CD8-positive, alpha-beta memory T cell (primary cell): Measurements from ENCODE around the gene SLC22A1. TPM values are rescaled to one million over a fixed set of nuclear protein-coding genes. Genes with fewer than 3 reads are reported as not detected.

Experiments
- CTCF ChIA-PET: fragments of 350-600 bp; sonication (Branson Sonifier 250); formaldehyde crosslinking; loops from one replicate; lab custom pipeline; 2021; ENCODE audit warnings: antibody characterized with exemption; lab: Charles Lee
- POLR2A ChIA-PET: fragments of 350-600 bp; sonication (Branson Sonifier 250); formaldehyde crosslinking; loops from one replicate; lab custom pipeline; 2021; ENCODE audit warnings: antibody characterized with exemption; lab: Charles Lee
- DNase-seq, 5 donors: peaks; one replicate each; pipeline versions ENCODE4 v3.0.0 to v3.0.0-alpha.2; 2020 to 2022; ENCODE audit warnings: mixed read lengths in 1 of 5
- H3K27ac ChIP-seq: one replicate; pipeline ENCODE4 v1.7.0; 2013; ENCODE audit warnings: low read depth, mild to moderate bottlenecking, low read length, moderate library complexity
- H3K27me3 ChIP-seq: 2 replicates; pipeline ENCODE4 v1.7.0; 2013; ENCODE audit warnings: low read length, mild to moderate bottlenecking; ENCODE audit not compliant: insufficient read depth, poor library complexity, severe bottlenecking
- H3K36me3 ChIP-seq: 2 replicates; pipeline ENCODE4 v1.7.0; 2013; ENCODE audit warnings: mild to moderate bottlenecking, low read length, moderate library complexity; ENCODE audit not compliant: insufficient read depth
- H3K4me1 ChIP-seq: 2 replicates; pipeline ENCODE4 v1.7.0; 2013; ENCODE audit warnings: mild to moderate bottlenecking, low read length, moderate library complexity; ENCODE audit not compliant: insufficient read depth
- H3K4me3 ChIP-seq: 2 replicates; pipeline ENCODE4 v1.7.0; 2013; ENCODE audit warnings: mild to moderate bottlenecking, low read length
- H3K9me3 ChIP-seq: 2 replicates; pipeline ENCODE4 v1.7.0; 2013; ENCODE audit warnings: mild to moderate bottlenecking, low read length
- H3K27ac Mint-ChIP-seq, 8 donors: one replicate each; pipeline ENCODE4 v1.8.0; 2020 to 2021; ENCODE audit warnings: mixed read lengths in 8 of 8, mild to moderate bottlenecking in 6 of 8, inconsistent platforms in 3 of 8, moderate library complexity in 3 of 8
- H3K27me3 Mint-ChIP-seq, 2 donors: one replicate each; pipeline ENCODE4 v1.8.0; 2020 to 2021; ENCODE audit warnings: mixed read lengths in 2 of 2, mild to moderate bottlenecking in 1 of 2, moderate library complexity in 1 of 2
- H3K36me3 Mint-ChIP-seq, 3 donors: one replicate each; pipeline ENCODE4 v1.8.0; 2020 to 2021; ENCODE audit warnings: mixed read lengths in 3 of 3, inconsistent platforms in 1 of 3, mild to moderate bottlenecking in 1 of 3
- H3K4me1 Mint-ChIP-seq, 3 donors: one replicate each; pipeline ENCODE4 v1.8.0; 2020 to 2021; ENCODE audit warnings: mixed read lengths in 3 of 3, inconsistent platforms in 1 of 3, mild to moderate bottlenecking in 1 of 3
- H3K4me3 Mint-ChIP-seq, 7 donors: one replicate each; pipeline ENCODE4 v1.8.0; 2020 to 2021; ENCODE audit warnings: mixed read lengths in 7 of 7, mild to moderate bottlenecking in 6 of 7, moderate library complexity in 4 of 7, inconsistent platforms in 2 of 7
- H3K9me3 Mint-ChIP-seq, 5 donors: one replicate each; pipeline ENCODE4 v1.8.0; 2020 to 2022; ENCODE audit warnings: mixed read lengths in 5 of 5, mild to moderate bottlenecking in 3 of 5, moderate library complexity in 2 of 5, inconsistent platforms in 1 of 5
- polyA plus RNA-seq: library from polyadenylated mRNA; unstranded; fragments of 300-500 nt; fragmentation: Illumina TruSeq; gene quantifications from one replicate; pipeline ENCODE4 v1.2.3, GENCODE V29; 2021
- total RNA-seq, 2 experiments: library from RNA; stranded (reverse); gene quantifications; one replicate each; pipeline ENCODE4 v1.2.3, GENCODE V29; 2021

The SLC22A1 gene
- total and polyA plus RNA-seq, 3 experiments from 2014 or later: 0.13 to 0.49 (median 0.22) TPM

DNA sequence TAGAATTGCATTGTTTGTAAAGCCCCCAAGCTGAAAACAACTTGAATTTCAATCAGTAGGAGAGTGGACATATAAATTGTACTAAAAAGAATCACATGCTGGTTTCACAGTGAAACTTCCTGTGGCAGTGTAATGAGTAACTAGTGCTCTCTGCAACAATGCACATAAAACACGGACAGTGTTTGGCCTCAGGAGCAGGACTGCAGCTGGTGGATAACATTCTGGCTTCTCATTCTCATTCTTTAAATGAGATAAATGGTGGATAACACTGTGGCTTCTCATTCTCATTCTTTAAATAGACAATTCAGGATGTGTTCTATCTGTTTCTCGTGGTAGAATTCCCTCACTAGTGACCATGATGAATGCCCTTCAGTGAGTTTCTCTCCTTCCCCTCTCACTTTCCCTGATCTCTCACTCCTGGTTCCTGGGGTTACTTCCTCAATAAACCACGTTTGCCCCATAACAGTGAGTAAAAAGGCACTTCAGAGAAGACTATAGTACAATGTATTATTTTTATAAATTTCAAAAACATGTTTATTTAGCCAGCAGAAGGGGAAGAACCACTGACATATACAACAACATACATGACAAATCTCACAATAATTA lies 77.1 kb downstream of the SLC22A1 start:
- ChIA-PET POLR2A (no interaction called here), CTCF (no interaction called here)
- DNase-seq: no peak
- Mint-ChIP-seq H3K4me1 (no peaks in the 10 kb centered on the region), H3K27ac (no peak overlapping the region), H3K9me3 (peaks cover 13 to 35% (median 27%) of the 10 kb centered on the region in 5 donors), H3K27me3 (peaks cover 12 to 15% of the 10 kb centered on the region in 2 donors), H3K4me3 (no peak overlapping the region), H3K36me3 (peaks cover 0 to 10% (median 0%) of the 10 kb centered on the region in 3 donors)
- H3K27ac ChIP-seq: no peak overlapping the region
- H3K4me3 ChIP-seq: no peak overlapping the region
- H3K27me3 ChIP-seq: no peaks in the 10 kb centered on the region
- no peaks in the 10 kb centered on the region for H3K36me3 ChIP-seq
- no peaks in the 10 kb centered on the region for H3K4me1 ChIP-seq
- no peaks in the 10 kb centered on the region for H3K9me3 ChIP-seq

DNA sequence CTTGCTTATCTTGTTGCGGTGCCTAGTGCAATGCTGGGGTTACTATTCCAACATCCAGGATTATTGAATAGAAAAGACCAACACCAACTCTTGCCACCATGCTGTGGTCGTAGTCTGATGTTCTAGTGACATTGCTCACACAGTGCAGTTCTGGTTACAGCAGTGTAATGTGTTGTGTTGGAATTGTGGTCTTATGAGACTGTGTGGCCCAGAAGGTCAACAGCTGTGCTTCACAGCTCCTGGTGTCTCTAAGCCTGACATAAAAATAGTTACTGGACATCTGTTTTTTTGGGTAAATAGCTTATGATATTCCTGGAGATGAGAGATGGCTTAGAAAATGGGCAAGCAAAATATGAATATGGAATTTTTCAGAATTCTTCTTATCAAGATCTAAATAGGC lies 79.4 kb downstream of the SLC22A1 start:
- H3K27ac ChIP-seq: no peak overlapping the region
- Mint-ChIP-seq H3K36me3 (no peaks in the 10 kb centered on the region), H3K4me3 (no peak overlapping the region), H3K4me1 (no peaks in the 10 kb centered on the region), H3K27me3 (peaks cover 9 to 16% of the 10 kb centered on the region in 2 donors), H3K9me3 (peaks cover 0 to 15% (median 7%) of the 10 kb centered on the region in 5 donors), H3K27ac (no peak overlapping the region)
- no peaks in the 10 kb centered on the region for H3K27me3 ChIP-seq
- no peak overlapping the region for H3K4me3 ChIP-seq
- no peak for DNase-seq
- CTCF ChIA-PET: no interaction called here
- POLR2A ChIA-PET: no interaction called here
- H3K4me1 ChIP-seq: no peaks in the 10 kb centered on the region
- no peaks in the 10 kb centered on the region for H3K36me3 ChIP-seq
- no peaks in the 10 kb centered on the region for H3K9me3 ChIP-seq

DNA sequence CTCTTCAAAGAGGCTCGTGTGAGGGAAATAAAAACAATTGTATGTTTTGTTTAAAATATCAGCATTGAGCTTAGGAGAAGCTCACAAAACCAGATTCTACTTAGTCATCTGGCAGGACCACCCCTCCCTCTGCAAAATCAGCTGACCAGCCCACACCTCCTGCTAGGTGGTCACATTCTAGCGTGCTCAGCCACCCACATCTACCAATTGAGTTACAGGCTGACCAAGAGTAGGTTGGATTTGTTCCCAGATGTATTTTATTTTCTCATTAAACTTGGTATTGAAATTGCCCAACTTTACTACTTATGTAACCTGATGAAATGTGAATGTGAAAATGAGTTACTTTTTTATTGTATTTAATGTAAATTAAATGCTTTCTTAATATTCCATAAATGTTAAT lies 80.8 kb downstream of the SLC22A1 start:
- peaks cover 0 to 6% (median 0%) of the 10 kb centered on the region in 3 donors for H3K36me3 Mint-ChIP-seq
- H3K27ac ChIP-seq: no peak overlapping the region

DNA sequence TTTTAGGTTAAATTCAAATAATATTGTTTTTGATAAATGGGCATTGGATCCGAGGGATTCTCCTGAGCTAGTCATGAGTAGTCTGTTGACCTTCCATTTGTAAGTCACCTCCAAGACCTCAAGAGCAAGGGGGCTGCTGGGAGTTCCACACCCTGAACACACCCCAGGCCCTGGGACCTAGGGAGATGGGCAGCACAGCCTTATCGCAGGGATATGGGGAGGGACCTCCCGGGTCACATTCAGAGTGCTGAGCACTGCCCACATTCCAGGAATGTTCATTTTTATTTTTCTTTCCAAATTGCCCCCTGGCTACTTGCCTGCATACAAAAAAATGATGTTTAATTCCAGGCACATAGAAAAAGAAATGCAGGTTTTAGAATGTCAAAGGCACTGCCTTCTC lies 81.5 kb downstream of the SLC22A1 start:
- Histone ChIP-seq H3K27ac (no peak overlapping the region), H3K4me1 (no peaks in the 10 kb centered on the region), H3K9me3 (no peaks in the 10 kb centered on the region), H3K27me3 (no peaks in the 10 kb centered on the region), H3K4me3 (no peak overlapping the region), H3K36me3 (no peaks in the 10 kb centered on the region)
- Mint-ChIP-seq H3K4me3 (no peak overlapping the region), H3K36me3 (peaks cover 0 to 10% (median 0%) of the 10 kb centered on the region in 3 donors), H3K27me3 (peaks cover 5 to 25% of the 10 kb centered on the region in 2 donors), H3K9me3 (peaks cover 4 to 10% (median 6%) of the 10 kb centered on the region in 5 donors), H3K4me1 (no peaks in the 10 kb centered on the region), H3K27ac (no peak overlapping the region)
- no peak for DNase-seq
- POLR2A ChIA-PET: no interaction called here
- CTCF ChIA-PET: no interaction called here

More for the DNA sequence above, 80.8 kb downstream of the SLC22A1 start:
- H3K27me3 Mint-ChIP-seq: peaks cover 6 to 21% of the 10 kb centered on the region in 2 donors
- H3K36me3 ChIP-seq: no peaks in the 10 kb centered on the region
- no peaks in the 10 kb centered on the region for H3K9me3 ChIP-seq
- peaks cover 0 to 9% (median 2%) of the 10 kb centered on the region in 5 donors for H3K9me3 Mint-ChIP-seq
- DNase-seq: no peak
- CTCF ChIA-PET: no interaction called here
- POLR2A ChIA-PET: no interaction called here
- no peaks in the 10 kb centered on the region for H3K27me3 ChIP-seq
- H3K4me3 ChIP-seq: no peak overlapping the region
- no peaks in the 10 kb centered on the region for H3K4me1 ChIP-seq
- no peak overlapping the region for H3K27ac Mint-ChIP-seq
- H3K4me3 Mint-ChIP-seq: no peak overlapping the region
- no peaks in the 10 kb centered on the region for H3K4me1 Mint-ChIP-seq

DNA sequence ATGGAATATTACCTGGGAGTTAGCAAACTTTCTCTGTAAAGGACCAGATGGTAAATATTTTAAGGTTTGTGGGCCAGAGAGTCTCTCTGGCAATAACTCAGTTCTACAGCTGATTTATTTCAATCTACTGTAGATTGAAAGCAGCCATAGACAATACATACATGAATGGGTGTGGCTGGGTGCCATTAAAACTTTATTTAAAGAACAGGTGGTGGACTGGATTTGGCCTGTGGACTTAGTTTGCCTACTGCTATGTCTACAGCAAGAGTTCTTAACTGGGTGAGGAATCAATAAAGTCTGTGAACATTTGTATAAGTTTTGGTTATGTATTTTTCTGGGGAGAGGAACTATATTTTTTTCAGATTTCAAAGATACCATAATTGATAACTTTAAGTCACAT lies 81.9 kb downstream of the SLC22A1 start:
- no peak overlapping the region for H3K4me3 ChIP-seq
- Mint-ChIP-seq H3K36me3 (peaks cover 0 to 10% (median 0%) of the 10 kb centered on the region in 3 donors), H3K4me1 (no peaks in the 10 kb centered on the region), H3K27ac (no peak overlapping the region), H3K4me3 (no peak overlapping the region), H3K9me3 (peaks cover 7 to 11% (median 8%) of the 10 kb centered on the region in 5 donors), H3K27me3 (peaks cover 5 to 27% of the 10 kb centered on the region in 2 donors)
- no peaks in the 10 kb centered on the region for H3K9me3 ChIP-seq
- H3K27ac ChIP-seq: no peak overlapping the region
- H3K27me3 ChIP-seq: no peaks in the 10 kb centered on the region
- no peak for DNase-seq
- CTCF ChIA-PET: no interaction called here
- H3K36me3 ChIP-seq: no peaks in the 10 kb centered on the region
- POLR2A ChIA-PET: no interaction called here
- H3K4me1 ChIP-seq: no peaks in the 10 kb centered on the region

DNA sequence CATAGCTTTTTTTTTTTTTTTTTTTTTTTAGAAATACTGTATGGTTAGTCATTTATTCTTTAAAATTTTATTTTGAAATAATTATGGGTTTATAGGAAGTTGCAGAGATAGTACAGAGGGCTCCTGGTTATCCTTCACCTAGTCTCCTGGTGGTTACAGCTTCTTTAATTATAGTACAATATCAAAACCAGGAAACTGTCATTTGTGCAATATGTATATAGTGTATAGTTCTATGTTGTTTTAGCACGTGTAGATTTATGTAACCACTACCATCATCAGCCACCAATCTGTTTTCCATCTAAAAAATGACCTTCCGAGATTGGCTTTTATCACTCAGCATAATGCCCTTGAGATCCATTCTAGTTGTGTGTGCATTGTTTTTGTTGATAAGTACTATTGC lies 82.3 kb downstream of the SLC22A1 start:
- Mint-ChIP-seq H3K4me3 (no peak overlapping the region), H3K36me3 (peaks cover 0 to 10% (median 0%) of the 10 kb centered on the region in 3 donors), H3K27ac (no peak overlapping the region), H3K27me3 (peaks cover 5 to 27% of the 10 kb centered on the region in 2 donors), H3K9me3 (peaks cover 9 to 12% (median 11%) of the 10 kb centered on the region in 5 donors), H3K4me1 (no peaks in the 10 kb centered on the region)
- Histone ChIP-seq H3K9me3 (no peaks in the 10 kb centered on the region), H3K4me1 (no peaks in the 10 kb centered on the region), H3K27ac (no peak overlapping the region), H3K4me3 (no peak overlapping the region), H3K27me3 (no peaks in the 10 kb centered on the region), H3K36me3 (no peaks in the 10 kb centered on the region)
- DNase-seq: no peak
- POLR2A ChIA-PET: no interaction called here
- CTCF ChIA-PET: no interaction called here

DNA sequence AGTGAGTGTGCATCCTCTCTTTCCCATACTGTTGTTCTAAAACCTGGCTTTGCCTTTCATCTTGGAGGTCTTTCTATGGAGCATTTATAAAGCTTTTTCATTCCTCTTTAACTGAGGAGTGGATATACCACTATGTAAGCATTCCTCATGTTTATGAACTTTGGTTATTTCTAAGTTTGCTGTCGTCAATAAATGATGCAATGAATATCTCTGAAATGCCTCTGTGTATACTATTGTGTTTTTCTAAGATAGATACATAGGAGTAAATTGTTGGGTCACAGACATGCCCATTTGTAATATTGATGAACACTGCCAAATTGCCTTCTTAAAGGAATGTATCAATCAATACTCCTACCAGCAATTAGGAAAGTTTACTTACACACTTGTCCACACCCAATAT lies 83.1 kb downstream of the SLC22A1 start:
- Histone ChIP-seq H3K9me3 (no peaks in the 10 kb centered on the region), H3K27ac (no peak overlapping the region), H3K4me1 (no peaks in the 10 kb centered on the region), H3K36me3 (no peaks in the 10 kb centered on the region), H3K4me3 (no peak overlapping the region), H3K27me3 (no peaks in the 10 kb centered on the region)
- DNase-seq: no peak
- CTCF ChIA-PET: interaction anchor here (0.7 kb wide), 1 partner anchor 194 kb away, joined by 3 read pairs; no protein-coding TSS in a partner anchor
- peaks cover 9 to 14% (median 12%) of the 10 kb centered on the region in 5 donors for H3K9me3 Mint-ChIP-seq
- H3K36me3 Mint-ChIP-seq: peaks cover 0 to 10% (median 0%) of the 10 kb centered on the region in 3 donors
- POLR2A ChIA-PET: no interaction called here
- H3K27ac Mint-ChIP-seq: no peak overlapping the region
- no peaks in the 10 kb centered on the region for H3K4me1 Mint-ChIP-seq
- no peak overlapping the region for H3K4me3 Mint-ChIP-seq
- H3K27me3 Mint-ChIP-seq: peaks cover 5 to 27% of the 10 kb centered on the region in 2 donors

DNA sequence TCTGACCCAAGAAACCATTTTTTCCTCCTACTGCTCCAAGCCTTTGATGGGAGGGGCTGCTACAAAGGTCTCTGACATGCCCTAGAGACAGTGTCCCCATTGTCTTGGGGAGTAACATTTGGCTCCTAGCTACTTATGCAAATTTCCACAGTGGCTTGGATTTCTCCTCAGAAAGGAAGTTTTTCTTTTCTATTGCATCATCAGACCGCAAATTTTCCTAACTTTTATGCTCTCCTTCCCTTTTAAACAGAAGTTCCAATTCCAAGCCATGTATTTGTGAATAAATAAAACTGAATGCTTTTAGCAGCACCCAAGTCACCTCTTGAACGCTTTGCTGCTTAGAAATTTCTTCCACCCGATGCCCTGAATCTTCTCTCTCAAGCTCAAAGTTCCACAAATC lies 86.0 kb downstream of the SLC22A1 start:
- H3K27me3 Mint-ChIP-seq: peaks cover 20 to 40% of the 10 kb centered on the region in 2 donors
- H3K27ac Mint-ChIP-seq: no peak overlapping the region
- no peaks in the 10 kb centered on the region for H3K36me3 ChIP-seq
- no peaks in the 10 kb centered on the region for H3K4me1 ChIP-seq
- H3K27ac ChIP-seq: no peak overlapping the region
- ChIA-PET CTCF (no interaction called here), POLR2A (no interaction called here)
- no peaks in the 10 kb centered on the region for H3K9me3 ChIP-seq
- no peak overlapping the region for H3K4me3 Mint-ChIP-seq
- DNase-seq: no peak
- H3K9me3 Mint-ChIP-seq: peaks cover 9 to 21% (median 19%) of the 10 kb centered on the region in 5 donors
- H3K4me3 ChIP-seq: no peak overlapping the region
- peaks cover 0 to 10% (median 0%) of the 10 kb centered on the region in 3 donors for H3K36me3 Mint-ChIP-seq
- no peaks in the 10 kb centered on the region for H3K27me3 ChIP-seq
- no peaks in the 10 kb centered on the region for H3K4me1 Mint-ChIP-seq
